HG02852 (cell line): Measurements from ENCODE around the gene FOXD3.

Experiments used
- ATAC-seq: cut with Tn5 transposase; IDR thresholded peaks from one replicate; pipeline ENCODE4 v1.9.1; 2021; ENCODE audit warnings: mild to moderate bottlenecking, moderate library complexity; ENCODE audit not compliant: unreplicated experiment

The FOXD3 gene

GRCh38 chr1:63322114-63322943 lies at the start of gene FOXD3:
TSS of gene FOXD3 (plus strand) at chr1:63322567. CDS start at chr1:63323059, 492 bp downstream.
- peak; percentile 33 for ATAC-seq

GRCh38 chr1:63272811-63273210 lies 49.6 kb upstream of the FOXD3 start:
- ATAC-seq: no peak

DNA sequence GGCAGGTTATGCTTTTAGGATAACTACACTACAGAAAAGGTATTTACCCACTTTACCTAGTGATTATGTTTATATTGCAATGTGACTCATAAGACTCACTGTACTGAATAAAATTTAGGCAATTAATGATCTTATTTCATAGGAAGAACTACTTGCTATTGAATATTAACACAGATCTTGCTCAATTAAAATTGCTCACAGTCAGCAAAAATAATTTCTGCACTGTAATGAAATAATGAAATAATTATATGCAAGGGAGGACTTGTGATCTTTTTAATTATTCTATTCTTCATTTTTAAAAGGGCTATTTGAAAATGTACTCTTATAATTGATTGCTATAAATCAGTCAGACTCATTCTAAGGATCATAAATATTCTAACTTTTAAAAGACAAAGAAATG lies 48.0 kb upstream of the FOXD3 start:
- ATAC-seq: no peak

GRCh38 chr1:63274979-63275378 lies 47.4 kb upstream of the FOXD3 start:
- no peak for ATAC-seq

DNA sequence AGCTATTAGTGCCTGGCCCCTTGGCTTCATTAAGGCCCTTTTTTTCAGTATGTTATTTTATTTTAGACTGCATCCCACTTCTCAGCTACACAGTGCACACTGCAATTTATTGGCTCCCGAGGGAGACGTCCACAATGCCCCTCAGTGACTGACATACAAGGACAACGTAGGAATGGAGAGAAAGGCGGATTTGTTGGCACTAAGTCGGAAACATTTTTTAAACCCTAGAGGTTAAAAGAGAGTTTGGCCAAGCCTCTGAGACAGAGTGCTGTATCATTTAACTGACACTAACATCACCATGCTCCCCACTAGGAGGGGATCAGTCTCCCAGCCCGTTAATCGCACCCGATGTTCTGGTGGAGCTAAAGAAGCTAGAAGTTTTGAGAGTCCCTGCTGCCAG lies 45.7 kb upstream of the FOXD3 start:
- ATAC-seq: no peak

- ATAC-seq: no peak
Measured at GRCh38 chr1:63277195-63278192, 44.9 kb upstream of the FOXD3 start.

- ATAC-seq: no peak
Measured at GRCh38 chr1:63281753-63282152, 40.6 kb upstream of the FOXD3 start.

DNA sequence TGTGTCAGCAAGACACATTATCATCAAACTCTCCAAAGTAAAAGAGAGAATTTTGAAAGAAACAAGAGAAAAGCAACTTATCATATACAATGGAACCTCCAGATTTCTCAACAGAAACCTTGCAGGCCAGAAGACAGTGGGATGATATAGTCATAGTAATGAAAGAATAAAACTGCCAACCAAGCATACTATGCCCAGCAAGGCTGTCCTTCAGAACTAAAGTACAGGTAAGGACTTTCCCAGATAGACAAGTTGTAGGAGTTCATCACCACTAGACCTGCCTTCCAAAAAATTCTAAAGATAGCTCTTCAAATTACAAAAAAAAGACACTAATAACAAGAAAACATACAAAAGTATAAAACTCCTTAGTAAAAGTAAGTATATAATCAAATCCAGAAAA lies 33.2 kb upstream of the FOXD3 start:
- no peak for ATAC-seq

DNA sequence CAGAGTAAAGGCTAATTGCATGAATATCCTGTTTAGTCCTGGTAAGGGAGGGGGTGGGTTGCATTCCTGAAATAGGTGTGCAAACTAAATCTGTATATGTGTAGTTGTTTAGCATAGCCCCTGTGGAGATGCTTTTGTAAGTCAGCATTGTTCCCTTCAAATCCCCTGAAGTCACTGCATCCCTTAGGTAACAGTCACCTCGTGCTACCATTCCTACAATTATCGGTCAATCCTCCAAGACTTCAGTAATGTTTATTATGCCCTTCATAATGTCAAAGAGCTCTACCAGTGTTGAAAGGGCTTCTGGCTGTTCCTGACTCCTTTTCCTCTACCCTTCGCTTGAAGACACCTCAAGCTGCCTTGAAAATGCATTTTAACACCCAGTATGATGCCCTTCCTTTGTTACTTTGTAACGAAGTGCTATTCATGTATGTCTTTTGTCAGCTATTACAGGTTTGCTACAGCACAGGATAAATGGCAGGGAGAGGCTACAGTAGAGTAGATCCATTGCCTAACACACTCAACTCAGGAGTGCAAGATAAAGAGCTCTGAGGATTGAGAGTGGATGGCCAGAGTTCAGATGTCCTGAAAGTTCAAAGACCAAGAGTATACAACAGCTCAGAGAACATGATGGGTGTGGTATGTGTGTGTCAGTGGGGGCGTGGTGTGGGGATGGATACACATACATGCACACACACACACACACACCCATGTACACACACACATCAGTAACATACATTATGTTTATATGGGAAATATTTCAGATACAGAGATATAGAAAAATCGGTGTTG lies 27.4 kb upstream of the FOXD3 start:
- ATAC-seq: no peak

GRCh38 chr1:63304410-63304809 lies 18.0 kb upstream of the FOXD3 start:
- no peak for ATAC-seq

DNA sequence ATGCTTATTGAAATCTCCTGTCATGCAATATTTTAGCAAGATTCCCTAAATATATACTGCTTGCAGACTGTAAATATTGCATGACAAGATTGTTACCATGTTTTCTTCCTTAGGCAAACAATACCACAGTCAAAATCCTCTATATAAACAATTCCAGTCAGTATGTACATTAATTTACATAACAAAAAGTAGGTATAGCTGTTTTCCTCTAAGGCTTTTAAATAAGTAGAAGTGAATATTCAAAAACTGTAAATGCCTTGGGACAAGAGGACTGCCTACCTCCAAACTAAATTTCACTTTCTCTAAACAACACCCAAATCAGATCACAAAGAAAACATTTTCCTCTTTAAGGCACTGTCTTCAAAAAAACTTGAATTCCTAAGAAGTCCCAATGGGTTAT lies 17.3 kb upstream of the FOXD3 start:
- ATAC-seq: no peak

DNA sequence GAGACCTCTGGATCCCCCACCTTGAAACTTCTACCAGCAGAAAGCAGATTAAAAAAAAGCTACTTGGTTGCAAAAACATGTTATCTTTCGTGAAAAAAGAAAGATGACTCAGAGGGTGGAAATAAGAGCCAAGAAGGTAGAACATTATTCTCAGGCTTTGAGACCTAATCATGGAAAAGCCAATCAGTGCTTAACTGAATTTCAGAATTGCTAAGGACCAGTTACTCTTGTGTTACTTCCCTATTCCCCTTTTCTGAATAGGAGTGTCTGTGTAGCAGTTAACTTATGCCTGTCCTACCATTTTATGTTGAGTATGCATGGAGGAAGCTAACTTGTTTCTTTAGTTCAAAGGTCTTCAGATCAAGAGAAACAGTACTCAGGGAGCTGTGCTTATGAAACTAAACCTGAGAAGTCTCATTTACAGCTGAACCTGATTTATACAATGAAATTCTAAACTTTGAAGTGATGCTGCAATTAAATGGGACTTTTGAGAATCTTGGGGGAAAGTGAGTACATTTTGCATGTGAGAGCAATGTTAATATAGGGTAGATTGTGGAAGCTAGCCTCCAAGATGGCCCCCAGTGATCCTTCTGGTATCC lies 15.1 kb upstream of the FOXD3 start:
- ATAC-seq: no peak

DNA sequence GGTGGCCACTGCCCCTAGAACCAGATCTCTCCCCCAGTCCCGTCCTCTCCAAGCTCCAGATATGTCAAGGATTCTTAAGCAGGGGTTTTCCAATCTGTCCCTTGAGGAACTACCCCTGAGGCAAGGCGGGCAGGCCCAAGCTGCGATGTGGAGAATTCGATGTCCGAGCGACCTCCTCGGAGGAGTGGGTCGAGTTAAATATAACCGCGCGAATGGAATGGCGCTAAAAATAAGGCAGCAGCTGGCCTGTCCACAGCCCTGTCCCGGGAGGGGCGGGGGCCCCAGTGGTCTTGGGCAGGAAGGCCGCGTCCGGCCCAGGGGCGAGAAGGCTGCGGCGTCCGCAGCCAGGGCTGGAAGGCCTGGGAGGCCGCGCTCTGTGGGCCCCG lies 5.8 kb upstream of the FOXD3 start:
- no peak for ATAC-seq

DNA sequence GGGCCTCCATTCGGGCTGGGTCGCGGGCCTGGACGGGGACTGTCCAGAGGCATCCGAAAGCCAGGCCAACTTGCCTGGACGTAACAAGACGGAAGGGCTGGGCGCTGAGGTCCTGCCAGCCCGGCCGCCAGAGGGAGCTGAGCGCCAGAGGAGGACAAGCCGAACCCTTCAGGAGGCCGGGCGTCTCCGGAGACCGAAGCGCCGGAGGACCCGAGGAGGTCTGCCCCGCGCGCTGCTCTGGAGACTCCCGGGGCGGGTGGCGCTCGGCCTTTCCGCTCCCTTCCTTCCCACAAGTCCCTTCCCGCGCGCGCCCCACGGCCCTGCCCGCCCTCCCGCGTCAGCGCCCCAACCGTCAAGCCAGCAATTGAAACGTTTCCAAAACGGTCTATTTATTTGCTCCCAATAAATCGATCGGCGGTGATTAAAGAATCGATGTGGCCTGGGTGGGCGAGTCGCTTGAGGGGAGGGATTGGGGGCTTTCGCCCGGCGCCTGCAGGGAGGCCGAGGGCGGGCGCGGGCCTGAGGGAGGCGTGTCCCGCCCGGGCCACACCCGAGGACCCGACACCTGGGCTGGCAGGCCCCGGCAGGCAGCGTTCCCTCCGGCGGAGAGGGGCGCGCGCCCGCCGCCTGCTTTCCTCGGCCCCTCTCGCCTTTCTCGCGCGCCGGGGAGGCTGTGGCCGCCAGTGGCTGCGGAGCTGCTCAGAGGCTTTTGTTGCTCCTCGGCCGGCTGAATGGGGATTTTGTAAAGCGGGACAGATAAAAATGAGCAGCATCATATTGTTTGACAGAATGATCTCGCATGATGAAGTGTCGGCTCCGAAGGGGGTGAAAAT lies 5.2 kb upstream of the FOXD3 start:
- peak; percentile 76 for ATAC-seq

GRCh38 chr1:63317817-63318152 lies 4.6 kb upstream of the FOXD3 start:
- ATAC-seq: no peak

DNA sequence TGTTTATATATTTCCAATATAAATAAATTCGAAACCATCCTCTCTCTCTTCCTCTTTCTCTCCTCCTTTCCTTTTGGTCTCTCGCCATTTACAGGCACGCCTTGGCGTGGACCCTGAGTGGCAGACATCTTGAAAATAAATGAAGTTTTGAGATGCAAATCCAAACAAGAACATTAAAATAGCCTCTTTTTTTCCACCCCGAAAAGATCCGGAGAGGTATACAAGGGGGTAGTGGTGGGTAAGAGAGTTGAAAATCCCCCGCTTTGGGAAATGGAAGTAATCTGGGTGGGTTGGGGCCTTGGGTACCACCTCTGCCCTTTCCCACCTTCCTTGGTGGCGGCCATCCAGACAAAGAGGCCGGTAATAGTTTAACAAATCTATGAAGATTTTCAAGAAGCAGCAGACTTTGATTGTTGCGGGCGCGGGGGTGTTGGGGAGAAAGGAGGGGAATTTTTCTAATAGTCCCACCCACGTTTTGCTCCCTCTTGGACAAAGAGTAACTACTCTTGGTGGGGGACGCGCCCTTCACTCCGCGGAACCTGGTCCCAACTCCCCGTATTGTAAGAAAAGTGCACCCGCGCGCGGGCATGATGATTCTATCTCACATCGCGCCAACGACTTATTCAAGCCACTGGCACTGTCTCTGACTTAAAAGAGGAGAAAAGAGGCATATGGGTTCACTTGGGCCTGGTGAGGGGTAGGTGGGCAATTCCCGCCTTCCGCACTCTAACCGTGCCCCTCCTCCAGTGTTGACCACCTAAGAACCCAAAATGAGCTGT lies 4.0 kb upstream of the FOXD3 start:
- ATAC-seq: no peak

DNA sequence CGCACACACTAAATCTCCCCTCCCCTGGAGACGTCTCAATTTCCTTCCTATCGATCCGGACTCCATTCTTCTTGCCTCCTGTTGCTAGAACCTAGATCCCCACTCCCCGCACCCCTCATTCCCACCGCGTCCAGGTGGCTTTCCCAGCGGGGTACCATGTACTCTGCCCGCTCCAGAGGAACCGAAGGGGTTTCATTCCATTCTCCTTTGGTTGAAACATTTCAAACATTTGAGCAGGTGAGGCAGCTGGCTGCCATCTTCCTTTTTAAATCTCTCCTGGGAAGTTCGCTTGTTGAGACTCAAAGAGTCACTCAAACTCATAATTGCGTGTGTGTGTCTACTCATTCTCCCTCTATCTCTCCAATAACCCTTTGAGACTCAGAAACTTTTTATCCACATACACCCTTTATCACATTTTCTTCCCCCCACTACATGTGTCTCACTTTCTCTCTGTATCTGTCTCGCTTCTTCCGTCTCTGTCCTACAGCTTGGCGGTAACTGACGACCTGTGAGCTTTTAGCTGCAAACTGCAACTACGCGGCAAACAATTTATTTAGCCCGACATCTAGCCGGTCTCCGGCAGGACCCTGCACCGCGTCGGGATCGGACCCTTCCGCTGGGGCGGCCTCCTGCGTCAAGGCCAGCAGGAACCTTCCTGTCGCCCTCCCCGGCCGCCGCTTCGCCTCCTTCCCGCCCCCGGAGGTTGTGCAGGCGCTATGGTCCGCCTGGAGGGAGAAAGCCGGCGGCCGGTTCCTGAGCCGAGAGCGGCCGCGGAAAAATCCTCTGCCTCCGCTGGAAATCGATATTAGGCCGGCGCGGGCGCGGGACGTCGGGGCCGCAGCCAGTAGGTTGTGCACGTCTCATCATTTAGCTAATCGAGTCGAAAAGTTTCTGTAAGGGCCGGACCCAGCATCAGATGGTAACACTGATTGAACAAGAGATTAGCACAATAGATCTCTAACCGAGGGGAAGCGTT lies 3.0 kb upstream of the FOXD3 start:
- no peak for ATAC-seq
